PC-3 (cell line): Measurements from ENCODE around the gene FAM24B.

ENCODE experiments used
- EZH2 ChIP-seq: fragments of 300-600 bp; sonication (generic); IDR thresholded peaks from one replicate; pipeline ENCODE4 v1.6.1; 2017; ENCODE audit warnings: antibody characterized with exemption, mild to moderate bottlenecking, low read length; ENCODE audit not compliant: unreplicated experiment
- TF ChIP-seq, protein P1 (sequence below): fragments of 300-600 bp; sonication (generic); conservative IDR thresholded peaks from 2 replicates; pipeline ENCODE4 v1.5.1; 2017; ENCODE audit warnings: antibody characterized with exemption, low read depth, mild to moderate bottlenecking, low read length

- TF ChIP-seq, protein P1, sequence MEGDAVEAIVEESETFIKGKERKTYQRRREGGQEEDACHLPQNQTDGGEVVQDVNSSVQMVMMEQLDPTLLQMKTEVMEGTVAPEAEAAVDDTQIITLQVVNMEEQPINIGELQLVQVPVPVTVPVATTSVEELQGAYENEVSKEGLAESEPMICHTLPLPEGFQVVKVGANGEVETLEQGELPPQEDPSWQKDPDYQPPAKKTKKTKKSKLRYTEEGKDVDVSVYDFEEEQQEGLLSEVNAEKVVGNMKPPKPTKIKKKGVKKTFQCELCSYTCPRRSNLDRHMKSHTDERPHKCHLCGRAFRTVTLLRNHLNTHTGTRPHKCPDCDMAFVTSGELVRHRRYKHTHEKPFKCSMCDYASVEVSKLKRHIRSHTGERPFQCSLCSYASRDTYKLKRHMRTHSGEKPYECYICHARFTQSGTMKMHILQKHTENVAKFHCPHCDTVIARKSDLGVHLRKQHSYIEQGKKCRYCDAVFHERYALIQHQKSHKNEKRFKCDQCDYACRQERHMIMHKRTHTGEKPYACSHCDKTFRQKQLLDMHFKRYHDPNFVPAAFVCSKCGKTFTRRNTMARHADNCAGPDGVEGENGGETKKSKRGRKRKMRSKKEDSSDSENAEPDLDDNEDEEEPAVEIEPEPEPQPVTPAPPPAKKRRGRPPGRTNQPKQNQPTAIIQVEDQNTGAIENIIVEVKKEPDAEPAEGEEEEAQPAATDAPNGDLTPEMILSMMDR = no peak
- TF ChIP-seq EZH2 = no peak
Observed at GRCh38 chr10:122863216-122864193, 15.9 kb downstream of the FAM24B start.
